ENCODE measurements around the gene RABL2B.
"Not testable (repeated sequence)": the region's sequence is repeated elsewhere in the genome, so short reads cannot be mapped to it uniquely, and the experiment has no call there.

The RABL2B gene

GRCh38 chr22:50783033-50783879, at the start of gene RABL2B:
Gene RABL2B, minus strand, starts transcription at chr22:50783636. Its CDS starts 1,342 bp downstream, at chr22:50782294.
- DNase-seq: peak; percentile 46

- not testable (repeated sequence) for DNase-seq
Measured at GRCh38 chr22:50786936-50787335, 3.5 kb upstream of the RABL2B start.

- DNase-seq: not testable (repeated sequence)
Measured at GRCh38 chr22:50785289-50785688, 1.9 kb upstream of the RABL2B start.

GRCh38 chr22:50783880-50784276, 442 bp upstream of the RABL2B start:
- DNase-seq: not testable (repeated sequence)

- not testable (repeated sequence) for DNase-seq
Measured at GRCh38 chr22:50782253-50782652, 1.2 kb downstream of the RABL2B start.

GRCh38 chr22:50780244-50780643, 3.2 kb downstream of the RABL2B start:
- not testable (repeated sequence) for DNase-seq

GRCh38 chr22:50777631-50778030, 5.8 kb downstream of the RABL2B start:
- DNase-seq: not testable (repeated sequence)

- peak; percentile 38 for DNase-seq
Measured at GRCh38 chr22:50775132-50775531, 8.3 kb downstream of the RABL2B start.

GRCh38 chr22:50764288-50764687, 19.1 kb downstream of the RABL2B start:
- not testable (repeated sequence) for DNase-seq

- not testable (repeated sequence) for DNase-seq
Measured at GRCh38 chr22:50761829-50762228, 21.6 kb downstream of the RABL2B start.

GRCh38 chr22:50759597-50760341, 23.7 kb downstream of the RABL2B start:
- DNase-seq: not testable (repeated sequence)

- DNase-seq: peak; percentile 50
Measured at GRCh38 chr22:50756949-50757491, 26.4 kb downstream of the RABL2B start.

GRCh38 chr22:50756406-50756805, 27.0 kb downstream of the RABL2B start:
- DNase-seq: not testable (repeated sequence)

GRCh38 chr22:50755251-50755650, 28.2 kb downstream of the RABL2B start:
- not testable (repeated sequence) for DNase-seq

- not testable (repeated sequence) for DNase-seq
Measured at GRCh38 chr22:50749302-50750074, 33.9 kb downstream of the RABL2B start.

- DNase-seq: not testable (repeated sequence)
Measured at GRCh38 chr22:50748630-50749029, 34.8 kb downstream of the RABL2B start.

- not testable (repeated sequence) for DNase-seq
Measured at GRCh38 chr22:50747521-50747920, 35.9 kb downstream of the RABL2B start.

GRCh38 chr22:50744424-50744823, 39.0 kb downstream of the RABL2B start:
- not testable (repeated sequence) for DNase-seq

GRCh38 chr22:50740714-50741113, 42.7 kb downstream of the RABL2B start:
- not testable (repeated sequence) for DNase-seq

GRCh38 chr22:50739894-50740293, 43.5 kb downstream of the RABL2B start:
- no peak for DNase-seq

GRCh38 chr22:50739279-50739691, 44.2 kb downstream of the RABL2B start:
- no peak for DNase-seq

- no peak for DNase-seq
Measured at GRCh38 chr22:50738649-50739227, 44.7 kb downstream of the RABL2B start.
